NOMO-1 treated with DMSO at 0.1 percent for 48 hours (cell line): Measurements from ENCODE around the gene KLF16.

Source experiments
- DNase-seq: peaks from one replicate; lab custom pipeline; 2025; ENCODE audit not compliant: unreplicated experiment; lab: John Stamatoyannopoulos, UW

KLF16 gene

DNA sequence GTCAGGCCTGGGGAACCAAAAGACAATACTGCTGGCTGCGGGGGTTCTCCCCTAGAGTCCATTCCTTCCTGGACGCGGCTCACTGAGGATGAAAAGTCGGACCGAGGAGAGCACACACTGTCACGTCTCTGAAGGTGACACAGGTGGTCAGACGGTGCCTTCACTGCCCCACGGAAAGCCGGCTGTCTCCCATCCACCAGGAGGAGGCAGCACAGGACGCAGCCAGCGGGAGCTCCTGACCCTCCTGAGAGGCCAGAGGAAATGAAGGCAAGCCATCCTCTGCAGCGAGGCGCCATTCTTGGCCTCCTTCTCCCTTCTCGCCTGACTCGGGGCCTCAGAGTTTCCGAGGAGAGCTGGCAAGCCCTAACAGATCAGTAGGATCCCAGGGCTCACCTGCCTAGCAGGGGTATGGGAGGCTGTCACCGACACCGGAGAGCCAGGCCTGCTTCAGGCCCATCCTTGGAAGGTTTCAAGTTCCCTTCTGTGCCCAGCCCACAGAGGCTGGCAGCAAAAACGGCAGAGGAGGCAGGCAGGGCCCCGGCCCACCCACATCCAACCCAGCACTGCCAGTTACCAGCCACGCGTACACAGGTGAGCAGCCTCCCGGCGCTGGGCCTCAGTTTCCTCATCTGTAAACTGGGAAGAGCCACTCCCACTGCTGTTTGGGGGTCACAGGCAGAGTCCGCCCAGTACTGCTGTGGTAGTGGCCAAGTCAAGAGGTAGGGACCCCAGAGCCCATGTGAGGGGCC, 19.6 kb downstream of the KLF16 start:
- no peak for DNase-seq

DNA sequence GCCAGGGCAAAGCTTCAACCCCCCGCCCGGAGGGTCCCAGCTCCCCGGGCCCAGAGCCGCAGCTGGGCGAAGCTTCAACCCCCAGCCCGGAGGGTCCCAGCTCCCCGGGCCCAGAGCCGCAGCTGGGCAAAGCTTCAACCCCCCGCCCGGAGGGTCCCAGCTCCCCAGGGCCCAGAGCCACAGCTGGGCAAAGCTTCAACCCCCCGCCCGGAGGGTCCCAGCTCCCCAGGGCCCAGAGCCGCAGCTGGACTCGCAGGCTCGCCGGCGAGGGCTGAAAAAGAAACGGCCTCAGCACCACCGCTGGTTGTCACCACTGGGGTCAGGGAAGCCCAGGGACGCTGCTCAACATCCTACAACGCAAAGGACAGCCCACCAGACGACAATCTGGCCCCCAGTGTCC, 20.3 kb downstream of the KLF16 start:
- no peak for DNase-seq

DNA sequence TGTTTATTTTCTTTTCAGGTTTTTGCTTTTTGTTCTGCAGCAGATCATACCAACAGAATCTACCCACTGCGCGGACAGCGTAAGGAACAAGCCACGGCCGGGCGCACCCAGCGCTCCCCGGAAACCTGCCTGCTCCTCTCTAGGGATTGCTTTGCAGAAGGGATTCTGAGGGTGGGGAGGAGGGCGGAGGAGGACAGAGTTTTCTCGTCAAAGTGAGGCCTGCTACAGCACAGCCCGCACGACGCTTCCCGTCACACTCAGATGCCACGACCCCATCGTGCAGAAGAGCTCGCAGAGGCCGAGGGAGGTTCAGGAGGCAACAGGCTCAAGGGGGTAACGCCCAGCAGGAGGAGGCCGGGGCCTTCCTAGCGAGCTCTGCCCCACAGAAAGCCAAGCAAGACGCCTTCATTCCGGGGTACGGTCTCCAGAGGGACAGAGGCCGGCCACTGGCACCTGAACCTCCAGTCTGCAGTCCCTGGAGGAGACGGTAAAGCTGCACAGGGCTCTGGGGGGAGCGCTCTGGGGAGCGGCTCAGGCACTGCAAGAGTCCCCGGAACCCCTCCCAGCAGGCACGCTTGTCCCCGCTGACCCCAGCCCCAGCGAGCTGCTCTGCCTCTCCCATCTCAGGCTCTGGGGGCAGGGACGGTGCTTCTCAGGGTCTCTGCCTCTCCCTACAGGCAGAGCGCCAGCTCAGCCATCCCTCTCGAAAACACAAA, 22.0 kb downstream of the KLF16 start:
- DNase-seq: no peak

DNA sequence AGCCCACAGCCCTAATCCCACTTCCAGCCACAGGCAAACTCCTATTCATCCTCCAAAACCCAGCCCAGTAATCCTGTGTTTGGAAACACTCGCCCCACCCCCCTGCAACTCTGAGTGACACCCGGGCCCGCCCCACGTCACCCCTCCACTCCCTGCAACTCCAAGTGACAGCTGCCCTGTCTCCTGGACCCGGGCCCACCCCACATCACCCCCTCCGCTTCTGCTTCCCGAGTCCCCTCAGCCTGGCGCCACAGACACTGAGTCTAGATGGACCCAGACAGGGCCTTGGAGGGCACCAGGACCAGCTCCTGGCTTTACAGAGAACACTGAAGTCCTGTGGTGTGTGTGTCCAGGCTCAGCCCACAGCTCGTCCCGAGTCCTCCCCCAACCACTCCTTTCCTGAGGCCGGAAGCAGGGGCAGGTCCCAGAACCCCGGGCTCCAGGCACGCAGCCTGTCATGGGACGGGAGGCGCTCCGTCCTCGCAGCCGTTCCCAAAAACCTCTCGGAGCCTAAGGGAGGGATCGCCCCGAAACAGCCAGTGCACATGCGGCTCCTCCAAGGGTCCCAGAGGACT, 22.8 kb downstream of the KLF16 start:
- DNase-seq: no peak

DNA sequence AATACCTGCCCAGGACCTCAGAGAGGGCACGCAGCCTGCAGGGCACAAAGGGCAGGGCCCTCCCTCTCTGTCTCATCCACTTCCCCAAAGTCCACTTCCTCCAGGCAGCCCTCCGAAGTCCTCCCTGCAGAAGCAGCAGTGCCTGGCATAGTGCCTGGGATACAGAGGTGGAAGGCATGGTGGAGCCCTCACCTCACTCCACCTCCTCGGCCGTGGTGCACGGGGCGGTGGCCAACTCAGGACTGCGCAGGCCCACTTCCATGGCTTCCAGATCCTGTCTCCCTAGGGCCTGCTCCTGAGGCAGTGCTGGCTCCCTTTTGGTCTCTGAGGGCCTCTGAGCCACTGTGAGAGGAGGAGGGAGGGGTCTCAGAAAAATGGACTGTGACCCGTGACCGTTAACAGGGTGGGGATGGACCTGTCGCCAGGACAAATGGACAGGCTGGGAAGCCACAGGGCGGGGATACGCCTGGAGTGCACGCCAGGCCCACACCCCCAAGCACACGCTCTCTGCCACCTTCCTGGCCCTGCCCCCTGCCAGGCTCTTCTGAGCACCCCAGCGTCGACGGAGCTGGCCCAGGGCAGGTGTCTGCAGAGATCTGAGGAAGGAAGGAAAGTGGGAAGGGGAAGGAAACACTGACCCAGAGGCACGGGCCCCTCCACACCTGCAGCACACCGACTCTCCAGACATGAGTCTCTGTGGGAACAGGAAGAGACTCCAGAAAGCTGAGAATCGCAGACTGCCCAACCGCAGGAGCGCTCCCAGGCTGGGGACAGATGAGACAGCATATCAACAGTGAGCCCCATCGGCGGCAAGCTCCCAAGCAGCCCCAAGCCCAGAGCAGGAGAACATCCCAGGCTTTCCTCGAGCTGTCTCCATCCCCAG, 23.5 kb downstream of the KLF16 start:
- no peak for DNase-seq

DNA sequence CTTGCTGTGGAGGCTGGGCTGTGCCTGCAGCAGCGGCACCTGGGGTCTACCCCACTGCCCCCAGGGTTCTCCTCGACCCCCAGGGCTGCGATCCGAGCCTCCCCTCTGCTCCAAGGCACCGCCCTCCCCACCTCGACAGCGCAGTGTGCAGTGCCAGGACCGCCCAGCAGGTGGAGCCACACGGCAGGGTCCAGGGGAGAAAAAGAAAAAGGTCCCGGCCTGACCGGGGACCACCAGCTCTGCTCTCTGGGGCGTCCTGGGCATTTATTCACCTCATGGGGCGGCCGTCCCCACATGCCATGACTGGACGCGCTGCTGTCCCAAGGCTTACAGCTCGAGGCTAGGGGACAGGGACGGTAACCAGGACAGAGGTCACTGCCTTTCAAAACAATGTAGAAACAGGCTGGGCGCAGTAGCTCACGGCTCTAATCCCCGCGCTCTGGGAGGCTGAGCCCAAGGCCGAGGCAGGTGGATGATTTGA, 25.7 kb downstream of the KLF16 start:
- DNase-seq: peak; percentile 16

DNA sequence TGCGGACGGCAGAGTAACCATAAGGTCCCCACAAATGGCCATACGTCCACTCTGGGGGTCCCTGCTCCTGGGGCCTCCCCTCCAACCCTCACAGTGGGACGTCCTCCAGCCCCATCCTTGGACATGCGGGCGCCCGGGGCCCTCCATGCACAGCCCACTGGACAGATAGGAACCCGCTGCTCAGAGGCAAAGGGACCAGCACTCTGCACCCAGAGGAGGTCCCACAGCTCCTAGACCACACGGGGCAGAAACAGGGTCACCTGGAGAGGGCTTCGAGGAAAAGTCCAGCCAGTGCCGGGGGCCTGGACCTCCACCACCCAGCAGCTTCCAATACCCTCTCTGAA, 26.2 kb downstream of the KLF16 start:
- no peak for DNase-seq

DNA sequence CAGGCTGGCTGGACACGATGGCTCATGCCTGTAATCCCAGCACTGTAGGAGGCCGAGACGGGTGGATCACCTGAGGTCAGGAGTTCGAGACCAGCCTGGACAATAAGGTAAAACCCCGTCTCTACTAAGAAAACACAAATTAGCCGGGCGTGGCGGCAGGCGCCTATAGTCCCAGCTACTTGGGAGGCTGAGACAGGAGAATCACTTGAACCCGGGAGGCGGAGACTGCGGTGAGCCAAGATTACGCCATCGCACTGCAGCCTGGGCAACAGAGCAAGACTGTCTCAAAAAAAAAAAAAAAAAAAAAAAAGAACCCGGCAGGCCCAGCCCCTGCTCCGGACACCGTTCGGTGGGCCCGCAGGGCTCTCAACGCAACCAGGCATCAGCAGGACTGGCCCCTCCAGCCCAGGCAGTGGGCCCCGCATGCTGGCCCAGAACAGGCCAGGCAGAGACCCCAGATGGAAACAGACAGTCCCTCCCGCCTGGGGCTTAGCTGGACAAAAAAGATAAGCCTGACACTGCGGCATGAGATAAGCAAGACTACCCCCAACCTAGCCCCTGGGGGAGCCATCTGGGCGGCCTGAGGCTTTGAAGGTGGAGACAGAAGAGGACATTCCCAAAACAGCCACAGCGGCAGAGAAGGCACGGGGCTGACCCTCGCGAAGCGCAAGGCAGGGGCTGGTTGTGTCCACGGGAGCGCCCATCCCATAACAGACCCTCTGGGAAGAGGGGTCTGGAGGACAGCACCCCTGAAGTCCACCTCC, 26.7 kb downstream of the KLF16 start:
- DNase-seq: no peak

DNA sequence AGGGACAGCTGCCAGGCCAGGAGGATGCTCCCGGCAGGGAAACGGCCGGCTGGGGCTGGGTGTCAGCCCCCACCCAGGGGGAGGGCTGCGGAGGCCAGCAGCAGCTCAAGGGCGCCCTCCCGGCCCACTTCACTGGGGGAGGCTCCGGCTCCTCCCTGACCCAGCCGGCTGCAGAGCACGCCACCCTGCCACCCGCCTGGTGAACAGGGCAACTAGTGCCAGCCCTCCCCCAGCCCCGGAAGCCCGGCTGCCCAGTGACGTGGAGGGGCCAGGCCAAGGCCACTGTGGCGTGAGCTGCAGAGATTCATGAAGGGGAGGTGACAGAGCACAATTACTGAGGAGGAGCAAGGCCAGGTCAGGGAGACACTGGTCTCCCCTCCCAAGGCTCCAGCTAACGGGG, 29.8 kb downstream of the KLF16 start:
- DNase-seq: no peak

DNA sequence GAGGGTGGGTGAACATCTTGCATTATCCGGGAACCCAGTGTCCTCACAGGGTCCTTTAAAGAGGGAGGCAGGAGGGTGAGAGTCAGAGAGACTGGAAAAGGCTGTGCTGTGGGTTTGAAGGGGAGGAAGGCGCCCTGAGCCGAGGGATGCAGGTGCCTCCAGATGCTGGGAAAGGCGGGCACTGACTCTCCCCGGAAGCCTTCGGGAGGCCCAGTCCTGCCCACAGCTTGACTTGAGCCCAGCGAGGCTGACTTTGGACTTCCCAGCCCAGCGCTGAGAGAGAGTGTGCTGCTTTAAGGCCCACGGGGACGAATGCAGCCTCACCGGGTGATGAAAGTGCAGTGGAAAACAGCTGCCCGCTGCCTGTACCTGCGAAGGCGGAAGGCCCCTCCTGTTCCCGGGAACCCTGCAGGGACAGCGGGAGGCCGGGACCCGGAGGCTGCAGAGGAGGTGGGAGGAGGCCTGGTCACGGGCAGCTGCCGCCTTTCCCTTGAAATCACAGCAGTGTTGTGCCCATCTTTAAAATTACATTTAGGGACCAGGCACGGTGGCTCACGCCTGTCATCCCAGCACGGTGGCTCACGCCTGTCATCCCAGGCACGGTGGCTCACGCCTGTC, 31.2 kb downstream of the KLF16 start:
- no peak for DNase-seq

DNA sequence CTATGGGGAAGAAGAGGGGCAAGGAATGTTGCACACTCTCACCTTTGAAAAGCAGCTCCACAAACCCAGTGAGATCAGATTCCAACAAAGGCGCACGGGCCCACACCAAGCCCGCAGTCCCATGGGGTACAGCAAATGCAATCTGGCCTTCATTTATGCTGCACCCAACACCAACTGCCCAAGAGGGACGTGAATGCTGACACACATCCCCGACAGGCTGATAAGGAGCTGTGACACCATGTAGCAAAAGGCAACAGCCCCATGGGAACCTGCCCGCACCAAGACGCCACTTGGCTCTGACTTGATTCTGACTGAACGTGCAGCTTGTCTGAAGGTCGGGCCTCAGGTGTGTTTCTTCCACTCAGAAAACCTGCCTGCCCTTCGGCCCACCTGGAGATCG, 32.4 kb downstream of the KLF16 start:
- DNase-seq: no peak

DNA sequence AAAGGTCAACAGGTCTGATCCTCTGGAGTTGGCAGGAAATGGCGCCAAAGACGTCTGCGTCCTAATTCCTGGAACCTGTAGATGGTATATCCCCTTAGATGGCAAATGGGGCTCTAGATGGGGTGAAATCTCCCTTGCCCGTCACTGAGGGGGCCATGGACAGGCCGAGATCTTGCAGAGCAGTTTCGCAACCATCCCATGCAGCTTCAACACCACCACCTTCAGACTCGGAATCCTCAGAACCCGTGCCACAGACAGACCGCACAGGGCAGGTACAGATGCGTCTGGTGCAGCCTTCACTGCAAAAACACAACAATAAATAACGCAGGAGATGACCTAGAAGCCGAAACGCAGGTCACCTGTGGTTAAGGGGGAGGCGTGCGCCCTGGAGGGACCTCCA, 32.8 kb downstream of the KLF16 start:
- DNase-seq: no peak

DNA sequence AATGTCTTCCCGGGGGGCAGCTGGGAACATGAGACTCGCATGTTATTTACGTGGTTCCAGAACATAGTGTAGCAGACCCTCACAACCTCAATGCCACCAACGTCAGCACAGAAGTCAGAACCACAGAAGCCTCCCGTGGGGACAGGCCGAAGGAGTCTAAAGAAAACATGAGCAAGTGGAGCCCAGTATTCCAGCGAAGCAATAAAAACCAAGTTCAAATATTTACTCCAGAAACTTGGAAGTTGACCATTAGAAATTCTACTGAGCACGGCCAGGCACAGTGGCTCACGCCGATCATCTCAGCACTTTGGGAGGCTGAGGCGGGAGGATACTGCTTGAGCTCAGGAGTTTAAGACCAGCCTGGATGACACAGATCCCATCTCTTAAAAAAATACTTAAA, 33.4 kb downstream of the KLF16 start:
- no peak for DNase-seq

DNA sequence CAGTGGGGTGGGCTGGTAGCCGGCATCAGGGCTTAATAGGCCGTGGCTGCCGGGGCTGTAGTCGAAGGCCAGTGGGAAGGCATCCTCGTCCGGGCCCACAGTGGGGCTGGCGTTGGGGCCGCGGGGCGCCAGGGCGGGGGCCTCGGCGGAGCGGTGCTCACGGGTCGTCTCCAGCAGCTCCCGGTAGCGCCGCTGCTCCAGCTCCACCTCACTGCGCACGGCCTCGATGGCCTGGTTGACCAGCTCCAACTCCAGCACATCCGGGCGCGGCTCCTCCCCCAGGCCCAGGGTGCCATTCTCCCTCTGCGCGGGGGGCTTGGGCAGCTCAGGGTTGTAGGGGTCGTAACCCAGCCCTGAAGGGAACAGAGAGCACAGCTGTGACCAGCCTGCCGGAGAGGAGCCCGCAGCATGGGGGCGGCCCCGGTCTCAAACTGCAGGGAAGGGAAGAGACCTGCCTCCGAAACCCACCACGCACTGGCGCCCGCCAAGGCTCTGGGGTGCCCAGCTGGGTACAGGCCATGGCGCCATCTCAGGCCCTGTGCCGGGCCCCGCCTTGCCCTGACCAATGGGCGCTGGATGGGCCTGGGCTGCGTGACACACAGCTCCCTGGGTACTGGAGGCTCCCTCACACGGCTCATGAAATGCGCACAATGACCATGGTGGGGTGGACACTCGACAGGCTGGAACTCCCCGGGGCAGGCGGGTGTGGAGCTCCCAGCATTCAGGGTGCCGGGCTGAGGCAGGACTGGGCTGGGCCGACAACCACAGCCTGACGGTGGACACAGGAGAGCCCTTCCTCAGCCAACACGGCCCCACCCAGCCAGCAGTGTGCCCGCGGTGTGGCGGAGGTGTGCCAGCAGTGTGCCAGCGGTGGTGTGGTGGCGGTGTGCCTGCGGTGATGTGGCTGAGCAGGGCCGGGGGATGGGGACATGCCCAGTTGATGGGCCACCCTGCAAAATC, 34.8 kb downstream of the KLF16 start:
- no peak for DNase-seq

DNA sequence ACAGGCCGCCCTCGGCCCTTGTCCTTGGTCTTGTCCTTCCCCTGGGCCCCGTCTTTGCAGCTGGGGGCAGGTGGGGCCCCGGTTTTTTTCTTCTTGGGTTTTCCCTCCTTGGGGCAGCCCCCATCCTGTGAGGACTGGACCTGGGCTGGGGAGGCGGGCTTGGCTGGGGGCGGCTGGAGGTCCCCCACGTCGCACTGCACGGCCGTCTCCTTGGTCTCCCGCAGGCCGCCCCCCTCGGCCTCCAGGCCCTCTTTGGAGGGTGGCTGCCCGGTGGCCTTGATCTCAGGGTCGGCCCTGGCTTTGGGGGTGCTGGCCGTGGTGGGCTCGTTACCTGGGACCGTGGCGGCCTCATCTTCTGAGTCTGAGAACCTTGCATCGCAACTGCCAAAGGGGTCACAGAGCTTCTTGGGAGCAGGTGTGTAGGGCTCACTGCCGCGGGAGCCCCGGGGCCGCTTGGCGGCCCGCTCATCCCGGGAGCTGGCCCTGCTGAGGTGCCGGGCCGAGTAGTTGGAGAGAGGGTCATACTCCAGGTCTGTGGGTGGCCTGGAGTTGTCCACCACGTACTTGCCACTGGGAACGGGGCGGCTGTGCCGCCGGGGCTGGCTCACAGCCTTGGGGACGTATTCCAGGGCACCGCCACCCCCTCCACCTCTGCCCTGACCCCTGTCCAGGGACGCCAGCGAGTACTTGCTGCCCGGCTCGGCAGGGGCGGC, 35.7 kb downstream of the KLF16 start:
- no peak for DNase-seq

DNA sequence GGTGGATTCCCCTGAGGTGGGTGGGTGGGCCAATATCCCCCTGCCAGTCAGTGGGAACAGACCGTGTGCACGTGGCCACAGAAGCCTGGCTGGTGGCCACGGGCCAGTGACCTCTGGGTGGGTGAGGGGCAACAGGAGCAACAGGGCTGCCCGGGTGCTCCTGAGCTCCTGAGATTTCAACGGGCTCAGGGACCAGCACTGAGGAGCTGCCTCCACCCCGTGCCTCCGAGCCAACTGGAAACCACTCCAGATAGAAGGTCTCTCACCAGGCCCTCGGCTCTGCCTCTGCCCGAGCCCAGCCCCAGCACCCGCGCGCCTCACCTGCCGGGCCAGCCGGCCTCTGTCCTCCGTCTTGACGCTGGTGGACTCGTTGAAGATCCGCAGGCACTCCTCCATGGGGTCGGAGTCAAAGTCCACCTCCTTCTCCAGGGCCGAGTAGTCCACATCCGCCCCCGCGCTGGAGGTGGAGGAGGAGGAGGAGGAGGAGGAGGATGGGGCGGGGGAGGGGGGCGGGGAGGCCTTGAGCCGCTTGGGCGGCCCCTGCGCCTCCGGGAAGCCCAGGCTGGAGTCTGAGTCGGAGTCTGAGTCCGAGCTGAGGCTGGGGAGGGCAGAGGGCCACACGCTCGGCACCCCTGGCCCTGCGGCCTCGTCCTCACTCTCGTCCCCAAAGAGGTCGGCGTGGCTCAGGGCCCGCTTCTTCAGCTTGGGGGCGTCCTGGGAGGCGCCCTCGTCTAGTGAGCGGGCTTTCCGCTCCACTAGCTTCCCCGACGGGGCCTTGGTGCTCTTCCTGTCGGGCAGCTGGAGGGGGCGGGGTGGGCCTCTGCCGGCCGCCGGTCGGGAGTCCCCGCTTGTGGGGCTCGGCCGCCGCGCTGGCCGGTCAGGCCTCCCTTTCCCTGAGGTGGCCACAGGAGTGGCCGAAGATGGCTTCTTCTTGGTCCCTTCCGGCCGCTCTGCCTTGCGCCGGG, 36.5 kb downstream of the KLF16 start:
- no peak for DNase-seq

DNA sequence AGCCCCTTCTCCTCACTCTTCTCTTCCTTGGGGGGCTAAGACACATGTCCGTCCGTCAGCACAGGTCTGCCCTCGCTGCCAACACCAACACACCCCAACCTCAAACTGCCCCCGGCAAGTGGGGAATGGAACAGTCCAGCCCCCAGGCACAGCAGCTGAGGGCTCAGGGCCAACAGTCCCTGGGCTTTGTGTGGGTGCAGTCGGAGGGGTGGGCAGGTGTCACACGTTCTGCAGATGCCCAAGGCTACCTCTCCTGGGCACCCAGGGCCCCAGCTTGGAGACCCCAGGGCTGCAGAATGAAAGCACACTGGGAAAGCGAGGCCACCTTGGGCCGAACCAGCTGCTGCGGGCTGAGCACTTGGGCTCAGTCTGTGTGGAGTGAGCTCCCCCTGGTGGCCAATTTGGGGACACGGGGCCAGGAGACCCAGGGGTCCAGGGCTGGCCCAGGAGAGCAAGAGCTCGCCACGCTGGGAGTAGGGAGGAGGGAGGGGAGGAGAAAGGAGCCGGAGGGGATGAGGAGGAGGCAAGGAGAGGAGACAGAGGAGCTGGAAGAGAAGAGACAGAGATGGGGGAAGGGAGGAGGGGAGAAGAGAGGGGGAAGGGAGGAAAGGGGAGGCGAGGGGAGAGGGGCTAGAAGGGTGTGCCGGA, 37.3 kb downstream of the KLF16 start:
- peak; percentile 40 for DNase-seq
